Measurements from ENCODE around the gene NET1. TPM values are rescaled to one million over a fixed set of nuclear protein-coding genes. Genes with fewer than 3 reads are reported as not detected.

NET1 gene
- total RNA-seq, 1 experiment from 2014 or later, result 175 TPM

GRCh38 chr10:5428133-5428532, 15.8 kb downstream of the NET1 start:
- CTCF ChIA-PET, result interaction anchor here (1.2 kb wide), 1 partner anchor 13 kb away, joined by 3 read pairs; no protein-coding TSS in a partner anchor
- BruUV-seq (replicated peaks), result no TSS peak
- POLR2A ChIA-PET, result interaction anchor here (0.7 kb wide), 1 partner anchor 29 kb away, joined by 9 read pairs; no protein-coding TSS in a partner anchor
- Mint-ChIP-seq H3K36me3 (ENCODE audit: insufficient read depth, unreplicated experiment) (peaks cover 44% of the 10 kb centered on the region), H3K27me3 (ENCODE audit: insufficient read depth, unreplicated experiment) (no peaks in the 10 kb centered on the region), H3K4me1 (ENCODE audit: low read depth, unreplicated experiment) (peaks cover 7% of the 10 kb centered on the region), H3K4me3 (ENCODE audit: unreplicated experiment) (no peak overlapping the region), H3K27ac (ENCODE audit: unreplicated experiment) (no peak overlapping the region), H3K9me3 (ENCODE audit: unreplicated experiment) (peaks cover 8% of the 10 kb centered on the region)
- Histone ChIP-seq H3K4me3 (ENCODE audit: low read depth, low read length) (no peak overlapping the region), H3K27me3 (replicated peaks; ENCODE audit: control insufficient read depth, insufficient read depth, low read length) (no peaks in the 10 kb centered on the region), H3K4me1 (no peaks in the 10 kb centered on the region), H3K9me3 (no peaks in the 10 kb centered on the region), H3K36me3 (ENCODE audit: control insufficient read depth, insufficient read depth, low read length) (no peaks in the 10 kb centered on the region)
- no peak for TF ChIP-seq CTCF (IDR thresholded peaks at IDR 0.05; ENCODE audit: insufficient read depth in 1 of 2, low read depth in 1 of 2, low read length in 1 of 2, severe bottlenecking in 1 of 2, unreplicated experiment in 1 of 2)
- intact Hi-C loops (cut with micrococcal nuclease; ENCODE audit: unreplicated experiment), result no loop called here
- DNase-seq, result no peak

GRCh38 chr10:5433182-5433581, 20.8 kb downstream of the NET1 start:
- Mint-ChIP-seq H3K4me1 (ENCODE audit: low read depth, unreplicated experiment) (peaks cover 17% of the 10 kb centered on the region), H3K4me3 (ENCODE audit: unreplicated experiment) (no peak overlapping the region), H3K36me3 (ENCODE audit: insufficient read depth, unreplicated experiment) (peaks cover 55% of the 10 kb centered on the region), H3K9me3 (ENCODE audit: unreplicated experiment) (peaks cover 8% of the 10 kb centered on the region), H3K27ac (ENCODE audit: unreplicated experiment) (no peak overlapping the region), H3K27me3 (ENCODE audit: insufficient read depth, unreplicated experiment) (no peaks in the 10 kb centered on the region)
- no peaks in the 10 kb centered on the region for H3K4me1 ChIP-seq
- no peaks in the 10 kb centered on the region for H3K9me3 ChIP-seq
- DNase-seq, result no peak
- TF ChIP-seq CTCF (IDR thresholded peaks at IDR 0.05; ENCODE audit: insufficient read depth in 1 of 2, low read depth in 1 of 2, low read length in 1 of 2, severe bottlenecking in 1 of 2, unreplicated experiment in 1 of 2), result no peak
- POLR2A ChIA-PET, result no interaction called here
- intact Hi-C loops (cut with micrococcal nuclease; ENCODE audit: unreplicated experiment), result loop anchor here (5.0 kb wide), 1 partner anchor 341 kb away; the partner anchor contains the start of gene AKR1C3
- H3K27me3 ChIP-seq (replicated peaks; ENCODE audit: control insufficient read depth, insufficient read depth, low read length), result no peaks in the 10 kb centered on the region
- no peaks in the 10 kb centered on the region for H3K36me3 ChIP-seq (ENCODE audit: control insufficient read depth, insufficient read depth, low read length)
- BruUV-seq (replicated peaks), result no TSS peak
- CTCF ChIA-PET, result interaction anchor here (1.0 to 2.9 kb wide), 4 partner anchors 9 to 619 kb away, joined by 5 to 27 read pairs (median 14); no protein-coding TSS in a partner anchor
- H3K4me3 ChIP-seq (ENCODE audit: low read depth, low read length), result no peak overlapping the region

GRCh38 chr10:5434017-5434753, 21.8 kb downstream of the NET1 start:
- Histone ChIP-seq H3K27me3 (replicated peaks; ENCODE audit: control insufficient read depth, insufficient read depth, low read length) (no peaks in the 10 kb centered on the region), H3K4me1 (no peaks in the 10 kb centered on the region), H3K36me3 (ENCODE audit: control insufficient read depth, insufficient read depth, low read length) (no peaks in the 10 kb centered on the region), H3K4me3 (ENCODE audit: low read depth, low read length) (no peak overlapping the region), H3K9me3 (no peaks in the 10 kb centered on the region)
- BruUV-seq (replicated peaks), result no TSS peak
- ChIA-PET POLR2A (no interaction called here), CTCF (interaction anchor here (0.6 to 2.9 kb wide), 15 partner anchors 8 to 620 kb away, joined by 3 to 27 read pairs (median 5); partner anchors contain the start of gene AKR1E2)
- TF ChIP-seq CTCF (IDR thresholded peaks at IDR 0.05; ENCODE audit: insufficient read depth in 1 of 2, low read depth in 1 of 2, low read length in 1 of 2, severe bottlenecking in 1 of 2, unreplicated experiment in 1 of 2), result peak; percentile 81 to 86
- Mint-ChIP-seq H3K36me3 (ENCODE audit: insufficient read depth, unreplicated experiment) (peaks cover 53% of the 10 kb centered on the region), H3K27me3 (ENCODE audit: insufficient read depth, unreplicated experiment) (no peaks in the 10 kb centered on the region), H3K4me3 (ENCODE audit: unreplicated experiment) (no peak overlapping the region), H3K4me1 (ENCODE audit: low read depth, unreplicated experiment) (peaks cover 17% of the 10 kb centered on the region), H3K27ac (ENCODE audit: unreplicated experiment) (no peak overlapping the region), H3K9me3 (ENCODE audit: unreplicated experiment) (peaks cover 8% of the 10 kb centered on the region)
- DNase-seq, result peak in 1 of 2 experiments; percentile 66
- intact Hi-C loops (cut with micrococcal nuclease; ENCODE audit: unreplicated experiment), result loop anchor here (1.0 to 5.0 kb wide), 6 partner anchors 49 to 619 kb away; partner anchors contain the start of gene AKR1C3
